GM12872 (cell line): ENCODE measurements around the gene TAS2R43.

ENCODE experiments used
- TF ChIP-seq, protein P1 (sequence below): IDR thresholded peaks from 3 replicates; pipeline ENCODE4 v1.5.1; 2011; ENCODE audit warnings: low read depth, mild to moderate bottlenecking, low read length, moderate library complexity; ENCODE audit not compliant: insufficient read depth

The TAS2R43 gene

DNA sequence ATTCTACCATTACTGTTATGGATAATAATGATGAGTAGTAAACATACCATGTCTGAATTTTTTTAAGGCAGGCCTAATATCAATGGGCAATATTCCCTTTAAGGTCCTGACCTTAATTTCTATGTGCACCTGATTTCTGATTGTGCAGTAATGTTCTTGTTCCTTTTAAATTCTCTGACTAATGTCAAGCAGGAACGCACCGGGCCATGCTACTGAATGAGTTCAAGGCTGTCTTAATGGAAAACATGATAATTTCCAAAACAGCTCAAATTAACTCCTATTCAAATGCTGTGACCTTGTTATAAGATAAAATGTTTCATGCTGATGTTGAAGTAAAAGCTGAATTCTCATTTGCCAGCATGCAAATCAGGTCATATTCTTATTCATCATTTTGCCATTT lies 36.8 kb downstream of the TAS2R43 start:
- TF ChIP-seq, protein P1, sequence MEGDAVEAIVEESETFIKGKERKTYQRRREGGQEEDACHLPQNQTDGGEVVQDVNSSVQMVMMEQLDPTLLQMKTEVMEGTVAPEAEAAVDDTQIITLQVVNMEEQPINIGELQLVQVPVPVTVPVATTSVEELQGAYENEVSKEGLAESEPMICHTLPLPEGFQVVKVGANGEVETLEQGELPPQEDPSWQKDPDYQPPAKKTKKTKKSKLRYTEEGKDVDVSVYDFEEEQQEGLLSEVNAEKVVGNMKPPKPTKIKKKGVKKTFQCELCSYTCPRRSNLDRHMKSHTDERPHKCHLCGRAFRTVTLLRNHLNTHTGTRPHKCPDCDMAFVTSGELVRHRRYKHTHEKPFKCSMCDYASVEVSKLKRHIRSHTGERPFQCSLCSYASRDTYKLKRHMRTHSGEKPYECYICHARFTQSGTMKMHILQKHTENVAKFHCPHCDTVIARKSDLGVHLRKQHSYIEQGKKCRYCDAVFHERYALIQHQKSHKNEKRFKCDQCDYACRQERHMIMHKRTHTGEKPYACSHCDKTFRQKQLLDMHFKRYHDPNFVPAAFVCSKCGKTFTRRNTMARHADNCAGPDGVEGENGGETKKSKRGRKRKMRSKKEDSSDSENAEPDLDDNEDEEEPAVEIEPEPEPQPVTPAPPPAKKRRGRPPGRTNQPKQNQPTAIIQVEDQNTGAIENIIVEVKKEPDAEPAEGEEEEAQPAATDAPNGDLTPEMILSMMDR: no peak
